Measurements from ENCODE around the gene DPP10. TPM values are rescaled to one million over a fixed set of nuclear protein-coding genes. Genes with fewer than 3 reads are reported as not detected.

Gene DPP10
- total and polyA plus RNA-seq, 4 experiments from 2014 or later: not detected

- intact Hi-C loops (cut with micrococcal nuclease): no loop called here
- Histone ChIP-seq H3K4me1 (ENCODE audit: insufficient read depth, low read length) (no peaks in the 10 kb centered on the region), H3K36me3 (ENCODE audit: insufficient read depth, low read length) (no peaks in the 10 kb centered on the region), H3K4me3 (ENCODE audit: low read length in 2 of 2) (no peak overlapping the region), H3K27ac (ENCODE audit: low read depth, low read length) (no peak overlapping the region), H3K27me3 (ENCODE audit: insufficient read depth, low read length) (no peaks in the 10 kb centered on the region), H3K9me3 (ENCODE audit: control insufficient read depth in 1 of 2, low read length in 2 of 2) (peaks cover 0 to 4% of the 10 kb centered on the region in 2 donors)
- no peaks in the 10 kb centered on the region for H3K36me3 Mint-ChIP-seq
- H3K27me3 Mint-ChIP-seq: no peaks in the 10 kb centered on the region
- no peak overlapping the region for H3K4me3 Mint-ChIP-seq
- H3K27ac Mint-ChIP-seq: no peak overlapping the region
- peaks cover 0 to 16% (median 5%) of the 10 kb centered on the region in 8 donors for H3K9me3 Mint-ChIP-seq
- DNase-seq: no peak
- POLR2A ChIA-PET (ENCODE audit: partially characterized antibody): no interaction called here
- H3K4me1 Mint-ChIP-seq: no peaks in the 10 kb centered on the region
- CTCF ChIA-PET (ENCODE audit: partially characterized antibody): no interaction called here
Observed at GRCh38 chr2:115774361-115774760, 1331.9 kb downstream of the DPP10 start.

- Histone ChIP-seq H3K4me1 (ENCODE audit: insufficient read depth, low read length) (no peaks in the 10 kb centered on the region), H3K9me3 (ENCODE audit: control insufficient read depth in 1 of 2, low read length in 2 of 2) (peaks cover 0 to 4% of the 10 kb centered on the region in 2 donors), H3K4me3 (ENCODE audit: low read length in 2 of 2) (no peak overlapping the region), H3K36me3 (ENCODE audit: insufficient read depth, low read length) (no peaks in the 10 kb centered on the region), H3K27ac (ENCODE audit: low read depth, low read length) (no peak overlapping the region), H3K27me3 (ENCODE audit: insufficient read depth, low read length) (no peaks in the 10 kb centered on the region)
- Mint-ChIP-seq H3K4me3 (no peak overlapping the region), H3K36me3 (no peaks in the 10 kb centered on the region), H3K4me1 (no peaks in the 10 kb centered on the region), H3K27ac (no peak overlapping the region), H3K27me3 (no peaks in the 10 kb centered on the region), H3K9me3 (peaks cover 0 to 17% (median 6%) of the 10 kb centered on the region in 8 donors)
- POLR2A ChIA-PET (ENCODE audit: partially characterized antibody): no interaction called here
- intact Hi-C loops (cut with micrococcal nuclease): no loop called here
- peak in 1 of 5 donors; percentile 14 for DNase-seq
- CTCF ChIA-PET (ENCODE audit: partially characterized antibody): no interaction called here
Observed at GRCh38 chr2:115779085-115779632, 1336.7 kb downstream of the DPP10 start.

- Mint-ChIP-seq H3K36me3 (no peaks in the 10 kb centered on the region), H3K27me3 (no peaks in the 10 kb centered on the region), H3K27ac (no peak overlapping the region), H3K4me1 (no peaks in the 10 kb centered on the region), H3K9me3 (peaks cover 0 to 23% (median 9%) of the 10 kb centered on the region in 8 donors), H3K4me3 (no peak overlapping the region)
- CTCF ChIA-PET (ENCODE audit: partially characterized antibody): no interaction called here
- POLR2A ChIA-PET (ENCODE audit: partially characterized antibody): no interaction called here
- intact Hi-C loops (cut with micrococcal nuclease): no loop called here
- no peaks in the 10 kb centered on the region for H3K36me3 ChIP-seq (ENCODE audit: insufficient read depth, low read length)
- no peak for DNase-seq
- H3K4me3 ChIP-seq (ENCODE audit: low read length in 2 of 2): no peak overlapping the region
- H3K9me3 ChIP-seq (ENCODE audit: control insufficient read depth in 1 of 2, low read length in 2 of 2): peaks cover 0 to 4% of the 10 kb centered on the region in 2 donors
- H3K27me3 ChIP-seq (ENCODE audit: insufficient read depth, low read length): no peaks in the 10 kb centered on the region
- H3K27ac ChIP-seq (ENCODE audit: low read depth, low read length): no peak overlapping the region
- H3K4me1 ChIP-seq (ENCODE audit: insufficient read depth, low read length): no peaks in the 10 kb centered on the region
Observed at GRCh38 chr2:115782286-115782685, 1339.8 kb downstream of the DPP10 start.

GRCh38 chr2:115796078-115796477 is 1353.6 kb downstream of the DPP10 start:
- Histone ChIP-seq H3K27ac (ENCODE audit: low read depth, low read length) (no peak overlapping the region), H3K4me3 (ENCODE audit: low read length in 2 of 2) (no peak overlapping the region), H3K4me1 (ENCODE audit: insufficient read depth, low read length) (no peaks in the 10 kb centered on the region), H3K27me3 (ENCODE audit: insufficient read depth, low read length) (no peaks in the 10 kb centered on the region), H3K36me3 (ENCODE audit: insufficient read depth, low read length) (no peaks in the 10 kb centered on the region), H3K9me3 (ENCODE audit: control insufficient read depth in 1 of 2, low read length in 2 of 2) (no peaks in the 10 kb centered on the region)
- no peak overlapping the region for H3K27ac Mint-ChIP-seq
- ChIA-PET POLR2A (ENCODE audit: partially characterized antibody) (no interaction called here), CTCF (ENCODE audit: partially characterized antibody) (no interaction called here)
- intact Hi-C loops (cut with micrococcal nuclease): no loop called here
- H3K36me3 Mint-ChIP-seq: no peaks in the 10 kb centered on the region
- H3K27me3 Mint-ChIP-seq: no peaks in the 10 kb centered on the region
- DNase-seq: no peak
- peaks cover 0 to 15% (median 4%) of the 10 kb centered on the region in 8 donors for H3K9me3 Mint-ChIP-seq
- H3K4me1 Mint-ChIP-seq: no peaks in the 10 kb centered on the region
- no peak overlapping the region for H3K4me3 Mint-ChIP-seq

GRCh38 chr2:115807276-115807675 is 1364.8 kb downstream of the DPP10 start:
- H3K27ac Mint-ChIP-seq: no peak overlapping the region
- Histone ChIP-seq H3K27ac (ENCODE audit: low read depth, low read length) (no peak overlapping the region), H3K4me1 (ENCODE audit: insufficient read depth, low read length) (no peaks in the 10 kb centered on the region), H3K4me3 (ENCODE audit: low read length in 2 of 2) (no peak overlapping the region), H3K9me3 (ENCODE audit: control insufficient read depth in 1 of 2, low read length in 2 of 2) (no peaks in the 10 kb centered on the region), H3K36me3 (ENCODE audit: insufficient read depth, low read length) (no peaks in the 10 kb centered on the region), H3K27me3 (ENCODE audit: insufficient read depth, low read length) (no peaks in the 10 kb centered on the region)
- no peaks in the 10 kb centered on the region for H3K27me3 Mint-ChIP-seq
- H3K4me1 Mint-ChIP-seq: no peaks in the 10 kb centered on the region
- H3K4me3 Mint-ChIP-seq: no peak overlapping the region
- CTCF ChIA-PET (ENCODE audit: partially characterized antibody): no interaction called here
- H3K9me3 Mint-ChIP-seq: peaks cover 4 to 33% (median 11%) of the 10 kb centered on the region in 8 donors
- peaks cover 0 to 4% of the 10 kb centered on the region in 2 donors for H3K36me3 Mint-ChIP-seq
- intact Hi-C loops (cut with micrococcal nuclease): no loop called here
- DNase-seq: no peak
- POLR2A ChIA-PET (ENCODE audit: partially characterized antibody): no interaction called here

- H3K4me1 Mint-ChIP-seq: no peaks in the 10 kb centered on the region
- POLR2A ChIA-PET (ENCODE audit: partially characterized antibody): no interaction called here
- CTCF ChIA-PET (ENCODE audit: partially characterized antibody): no interaction called here
- no peak overlapping the region for H3K27ac ChIP-seq (ENCODE audit: low read depth, low read length)
- no peaks in the 10 kb centered on the region for H3K9me3 ChIP-seq (ENCODE audit: control insufficient read depth in 1 of 2, low read length in 2 of 2)
- no peak overlapping the region for H3K4me3 Mint-ChIP-seq
- H3K4me1 ChIP-seq (ENCODE audit: insufficient read depth, low read length): no peaks in the 10 kb centered on the region
- peaks cover 0 to 15% (median 5%) of the 10 kb centered on the region in 8 donors for H3K9me3 Mint-ChIP-seq
- DNase-seq: no peak
- no peaks in the 10 kb centered on the region for H3K36me3 Mint-ChIP-seq
- H3K4me3 ChIP-seq (ENCODE audit: low read length in 2 of 2): no peak overlapping the region
- H3K27me3 Mint-ChIP-seq: no peaks in the 10 kb centered on the region
- no peak overlapping the region for H3K27ac Mint-ChIP-seq
- no peaks in the 10 kb centered on the region for H3K36me3 ChIP-seq (ENCODE audit: insufficient read depth, low read length)
- no peaks in the 10 kb centered on the region for H3K27me3 ChIP-seq (ENCODE audit: insufficient read depth, low read length)
- intact Hi-C loops (cut with micrococcal nuclease): no loop called here
Observed at GRCh38 chr2:115825912-115826311, 1383.5 kb downstream of the DPP10 start.

- no peak for DNase-seq
- H3K4me1 ChIP-seq (ENCODE audit: insufficient read depth, low read length): no peaks in the 10 kb centered on the region
- POLR2A ChIA-PET (ENCODE audit: partially characterized antibody): no interaction called here
- H3K27me3 ChIP-seq (ENCODE audit: insufficient read depth, low read length): no peaks in the 10 kb centered on the region
- H3K36me3 ChIP-seq (ENCODE audit: insufficient read depth, low read length): no peaks in the 10 kb centered on the region
- intact Hi-C loops (cut with micrococcal nuclease): no loop called here
- Mint-ChIP-seq H3K9me3 (peaks cover 0 to 15% (median 4%) of the 10 kb centered on the region in 8 donors), H3K4me1 (no peaks in the 10 kb centered on the region), H3K4me3 (no peak overlapping the region), H3K27ac (no peak overlapping the region), H3K36me3 (no peaks in the 10 kb centered on the region), H3K27me3 (no peaks in the 10 kb centered on the region)
- CTCF ChIA-PET (ENCODE audit: partially characterized antibody): interaction anchor here (0.6 kb wide), 1 partner anchor 43 kb away, joined by 3 read pairs; no protein-coding TSS in a partner anchor
- H3K27ac ChIP-seq (ENCODE audit: low read depth, low read length): no peak overlapping the region
- no peak overlapping the region for H3K4me3 ChIP-seq (ENCODE audit: low read length in 2 of 2)
- H3K9me3 ChIP-seq (ENCODE audit: control insufficient read depth in 1 of 2, low read length in 2 of 2): no peaks in the 10 kb centered on the region
Observed at GRCh38 chr2:115833196-115833595, 1390.8 kb downstream of the DPP10 start.

GRCh38 chr2:115838539-115838938 is 1396.1 kb downstream of the DPP10 start:
- intact Hi-C loops (cut with micrococcal nuclease): no loop called here
- no peak for DNase-seq
- POLR2A ChIA-PET (ENCODE audit: partially characterized antibody): no interaction called here

More at GRCh38 chr2:115838539-115838938, 1396.1 kb downstream of the DPP10 start:
- Histone ChIP-seq H3K36me3 (ENCODE audit: insufficient read depth, low read length) (no peaks in the 10 kb centered on the region), H3K27me3 (ENCODE audit: insufficient read depth, low read length) (no peaks in the 10 kb centered on the region), H3K27ac (ENCODE audit: low read depth, low read length) (no peak overlapping the region), H3K4me1 (ENCODE audit: insufficient read depth, low read length) (no peaks in the 10 kb centered on the region), H3K9me3 (ENCODE audit: control insufficient read depth in 1 of 2, low read length in 2 of 2) (no peaks in the 10 kb centered on the region), H3K4me3 (ENCODE audit: low read length in 2 of 2) (no peak overlapping the region)
- H3K9me3 Mint-ChIP-seq: peaks cover 0 to 11% (median 3%) of the 10 kb centered on the region in 8 donors
- CTCF ChIA-PET (ENCODE audit: partially characterized antibody): no interaction called here
- H3K4me1 Mint-ChIP-seq: no peaks in the 10 kb centered on the region
- H3K27me3 Mint-ChIP-seq: no peaks in the 10 kb centered on the region
- no peaks in the 10 kb centered on the region for H3K36me3 Mint-ChIP-seq
- no peak overlapping the region for H3K4me3 Mint-ChIP-seq
- H3K27ac Mint-ChIP-seq: no peak overlapping the region

Data from CD4-positive, alpha-beta memory T cell (primary cell).